DMS153 (cell line): Measurements from ENCODE around the gene SNRPA1.
"Not testable (repeated sequence)": the region's sequence is repeated elsewhere in the genome, so short reads cannot be mapped to it uniquely, and the experiment has no call there.

Experiments
- DNase-seq: peaks from one replicate; lab custom pipeline; 2025; lab: John Stamatoyannopoulos, UW

Gene SNRPA1

DNA sequence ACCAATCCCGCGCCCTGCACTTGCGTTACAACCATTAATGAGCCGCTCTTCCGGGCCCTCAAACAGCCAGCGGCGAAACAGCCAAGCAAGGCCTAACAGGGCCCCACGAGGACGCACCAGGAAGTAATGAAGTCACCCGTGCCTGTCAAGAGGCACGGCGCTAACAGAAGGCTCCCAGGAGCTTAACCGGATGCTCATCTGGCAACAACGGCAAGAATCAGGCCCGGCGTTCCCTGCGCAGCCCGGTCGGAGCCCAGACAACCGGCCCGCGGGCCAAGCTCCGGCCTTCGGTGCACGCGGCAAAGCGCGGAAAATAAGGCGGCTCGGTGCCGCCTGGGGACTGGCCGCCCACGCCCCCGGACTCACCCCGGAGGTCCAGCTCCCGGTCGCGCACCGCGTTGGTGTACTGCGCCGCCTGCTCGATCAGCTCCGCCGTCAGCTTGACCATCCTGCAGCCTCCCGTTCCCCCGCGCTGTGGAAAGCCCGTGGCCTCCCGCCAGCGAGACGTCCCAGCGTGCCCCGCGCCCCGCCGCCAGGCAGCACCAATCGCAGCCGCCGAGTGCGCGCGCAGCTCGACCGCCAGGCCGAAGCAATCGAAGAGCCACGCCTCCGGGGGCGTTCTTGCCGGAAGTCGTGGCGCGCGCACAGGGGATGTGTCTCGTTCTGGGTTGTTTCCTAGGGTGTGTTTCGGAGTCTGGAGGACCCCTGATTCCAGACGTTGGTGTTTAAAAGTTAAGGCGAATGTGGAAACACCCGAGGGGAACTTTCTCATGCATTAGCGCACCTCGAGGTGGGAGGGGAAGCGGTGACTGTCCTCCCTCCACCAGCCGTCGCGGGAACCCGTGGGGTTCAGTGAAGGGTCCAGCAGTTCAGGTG is at the start of gene SNRPA1:
Gene SNRPA1 (minus strand): TSS at position 518 of the 876 bp plus-strand sequence. CDS start 70 bp downstream, at position 448.
- DNase-seq: peak; percentile 55

DNA sequence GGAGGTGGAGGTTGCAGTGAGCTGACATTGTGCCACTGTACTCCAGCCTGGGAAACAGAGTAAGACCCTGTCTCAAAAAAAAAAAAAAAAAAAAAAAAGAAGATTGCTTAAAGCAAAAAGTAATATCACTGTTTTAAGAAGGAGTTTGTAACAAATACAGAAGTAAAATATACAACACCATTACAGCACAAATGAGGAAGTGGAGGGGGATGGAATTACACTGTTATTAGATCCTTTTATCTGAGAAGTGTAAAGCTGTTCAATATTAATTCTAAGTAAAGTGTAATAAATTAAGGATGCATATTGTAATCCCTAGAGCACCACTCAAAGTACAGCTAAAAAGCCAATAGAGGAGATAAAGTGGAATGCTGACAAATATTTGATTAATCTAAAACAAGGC is 47.0 kb upstream of the SNRPA1 start:
- no peak for DNase-seq

DNA sequence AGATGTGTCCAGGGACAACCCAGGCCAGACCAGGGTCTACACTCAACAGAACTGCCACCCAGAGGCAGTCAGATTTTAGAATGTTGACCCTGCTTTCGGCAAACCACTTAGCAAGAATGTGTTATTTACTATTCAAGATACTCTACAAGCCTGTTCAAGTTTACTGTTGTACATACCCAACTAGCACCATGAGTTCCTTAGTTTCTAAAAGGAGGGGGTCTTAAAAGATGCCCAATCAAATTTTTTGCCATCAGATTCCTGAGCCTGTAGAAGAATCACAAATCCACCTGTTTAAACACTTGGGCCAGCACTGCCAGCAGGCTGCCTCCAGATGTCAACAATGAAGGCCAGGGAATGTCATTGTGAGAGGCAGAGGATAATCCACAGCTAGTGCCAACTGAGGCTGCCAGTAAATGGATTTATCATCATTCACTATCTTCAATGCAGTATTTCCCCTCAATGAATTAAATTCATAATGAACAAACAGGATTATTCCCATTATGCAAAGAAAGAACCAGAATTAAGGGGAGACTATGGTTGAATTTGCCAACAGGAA is 43.5 kb upstream of the SNRPA1 start:
- no peak for DNase-seq

DNA sequence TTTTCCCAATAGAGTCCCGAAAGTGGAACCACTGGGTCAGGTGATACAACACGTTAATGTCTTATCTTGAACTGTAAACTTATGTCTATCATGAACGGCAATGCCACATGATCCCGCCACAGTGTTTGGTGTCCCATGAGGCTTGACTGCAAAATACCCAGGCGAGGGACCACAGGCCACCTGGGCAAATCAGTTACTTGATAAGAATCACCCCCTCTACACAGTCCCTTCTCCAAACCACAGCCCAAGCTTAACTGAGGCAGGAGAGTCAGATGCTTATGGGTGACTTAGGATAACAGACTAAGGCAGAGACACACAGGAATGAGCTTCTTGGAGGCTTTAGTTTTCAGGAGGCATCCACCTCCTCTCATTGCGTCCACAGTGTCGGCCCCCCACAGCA is 42.9 kb upstream of the SNRPA1 start:
- no peak for DNase-seq

DNA sequence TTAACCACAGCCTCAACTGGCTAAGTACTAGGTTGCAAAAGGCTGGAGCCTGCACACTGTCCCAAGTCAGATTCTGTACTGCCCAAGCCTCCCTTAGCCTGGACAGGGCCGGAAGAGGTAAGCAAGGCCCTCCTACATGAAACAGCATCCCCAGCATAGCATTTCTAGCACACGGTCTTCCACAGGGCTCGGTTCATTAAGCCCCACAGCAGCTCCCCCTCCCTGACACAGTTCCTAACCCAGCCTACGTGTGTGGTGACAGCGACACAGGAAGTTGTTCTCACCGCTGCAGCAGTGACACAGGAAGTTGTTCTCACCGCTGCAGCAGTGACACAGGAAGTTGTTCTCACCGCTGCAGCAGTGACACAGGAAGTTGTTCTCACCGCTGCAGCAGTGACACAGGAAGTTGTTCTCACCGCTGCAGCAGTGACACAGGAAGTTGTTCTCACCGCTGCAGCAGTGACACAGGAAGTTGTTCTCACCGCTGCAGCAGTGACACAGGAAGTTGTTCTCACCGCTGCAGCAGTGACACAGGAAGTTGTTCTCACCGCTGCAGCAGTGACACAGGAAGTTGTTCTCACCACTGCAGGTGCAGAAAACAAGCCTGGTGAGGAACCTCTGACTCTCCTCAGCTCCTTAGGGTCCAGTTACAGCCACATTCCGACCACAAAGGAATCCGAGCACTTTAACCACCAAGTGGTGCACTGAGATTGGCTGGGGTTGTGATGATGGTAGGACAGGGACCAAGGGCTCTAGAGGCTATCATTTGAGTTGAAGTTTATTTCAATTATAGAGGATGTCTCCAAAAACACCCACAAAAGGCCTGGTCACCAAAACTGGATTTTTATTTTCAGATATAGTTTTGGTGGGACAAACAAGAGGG is 39.1 kb upstream of the SNRPA1 start:
- not testable (repeated sequence) for DNase-seq

DNA sequence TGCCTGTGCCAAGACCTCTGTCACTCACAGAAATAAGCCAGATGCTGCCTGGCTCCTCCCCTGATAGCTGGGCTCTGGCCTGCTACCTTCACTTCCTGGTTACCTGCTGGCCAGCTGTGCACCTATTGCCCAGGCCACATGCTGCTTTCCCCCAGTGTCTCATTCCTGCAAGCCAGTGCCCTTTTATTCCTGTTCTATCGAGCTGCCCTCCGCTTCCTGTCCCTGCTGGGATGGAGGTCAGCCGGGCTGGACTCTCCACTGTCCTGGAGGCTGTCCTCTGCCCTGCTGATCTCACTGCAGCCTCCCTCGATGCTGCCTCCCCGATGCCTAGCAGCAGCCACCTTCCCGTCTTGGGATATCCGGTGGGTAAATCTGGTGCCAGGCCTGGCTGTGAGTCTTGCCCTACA is 37.0 kb upstream of the SNRPA1 start:
- DNase-seq: no peak

DNA sequence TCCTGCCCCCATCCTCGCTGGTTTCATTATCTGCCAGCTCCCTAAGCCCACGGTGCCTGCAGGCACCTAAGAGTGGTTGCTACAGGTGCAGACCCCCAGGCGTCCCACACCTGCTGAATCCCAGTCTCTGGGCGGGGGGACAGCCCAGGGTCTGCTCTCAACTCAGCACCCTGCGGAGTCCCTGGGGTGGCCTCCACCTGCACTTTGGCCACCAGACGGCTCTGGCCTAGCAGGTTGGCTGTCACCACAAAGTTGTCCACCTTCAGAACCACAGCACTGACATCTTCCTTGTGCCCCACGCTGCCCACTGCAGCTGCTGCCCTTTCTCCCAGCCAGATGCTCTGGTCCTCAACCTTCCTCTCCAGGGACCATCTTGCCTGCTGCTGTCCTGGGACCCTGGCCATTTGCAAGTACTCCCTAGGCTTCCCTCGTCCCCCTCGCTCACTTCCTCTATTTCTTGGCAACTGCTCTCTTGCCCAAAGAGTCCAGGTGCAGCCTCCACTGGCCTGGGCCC is 34.9 kb upstream of the SNRPA1 start:
- DNase-seq: no peak

DNA sequence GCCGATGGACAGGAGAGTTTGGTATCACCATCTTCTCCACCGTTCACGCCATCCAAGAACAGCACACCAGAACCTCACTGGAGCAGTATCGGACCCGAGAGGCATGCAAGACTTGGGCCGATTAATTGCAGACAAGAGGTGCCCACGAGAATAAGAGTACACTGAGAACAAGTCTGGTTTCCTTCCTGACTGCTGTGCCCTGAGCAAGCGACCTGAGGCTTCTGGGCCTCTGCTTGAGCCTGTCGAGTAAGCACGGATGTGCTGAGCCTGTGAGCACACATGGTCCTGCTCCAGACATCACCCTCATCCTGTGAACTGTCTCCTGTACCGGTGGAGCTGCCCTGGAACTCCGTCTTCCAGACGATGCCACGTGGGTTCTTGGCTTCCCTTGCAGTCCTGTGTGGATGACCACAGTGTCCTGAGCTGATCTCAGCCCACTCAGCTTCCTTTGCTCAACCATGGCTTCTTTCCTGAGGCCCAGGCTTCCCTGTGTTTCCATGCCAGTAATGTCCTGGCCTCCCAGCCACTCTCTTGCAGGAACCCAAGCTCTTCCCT is 34.3 kb upstream of the SNRPA1 start:
- no peak for DNase-seq

DNA sequence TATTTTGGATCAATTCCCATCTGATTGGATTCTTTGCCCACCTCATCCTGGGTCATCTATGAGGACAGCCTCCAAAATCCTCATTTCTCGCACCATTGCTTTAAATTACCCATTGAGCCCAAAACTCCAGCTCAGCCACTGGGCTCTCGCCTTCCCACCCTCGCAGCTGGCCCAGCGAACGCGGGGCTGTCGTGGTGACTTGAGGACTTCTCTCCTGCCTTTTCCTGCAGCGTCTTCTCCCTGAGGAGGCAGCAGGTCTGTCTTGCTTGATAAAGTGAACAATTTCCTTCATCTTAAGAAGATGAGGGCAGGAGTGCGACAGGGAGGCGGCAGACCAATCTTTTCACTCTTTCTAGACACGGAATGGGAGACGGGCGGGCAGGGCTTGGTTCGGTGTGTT is 33.0 kb upstream of the SNRPA1 start:
- no peak for DNase-seq

DNA sequence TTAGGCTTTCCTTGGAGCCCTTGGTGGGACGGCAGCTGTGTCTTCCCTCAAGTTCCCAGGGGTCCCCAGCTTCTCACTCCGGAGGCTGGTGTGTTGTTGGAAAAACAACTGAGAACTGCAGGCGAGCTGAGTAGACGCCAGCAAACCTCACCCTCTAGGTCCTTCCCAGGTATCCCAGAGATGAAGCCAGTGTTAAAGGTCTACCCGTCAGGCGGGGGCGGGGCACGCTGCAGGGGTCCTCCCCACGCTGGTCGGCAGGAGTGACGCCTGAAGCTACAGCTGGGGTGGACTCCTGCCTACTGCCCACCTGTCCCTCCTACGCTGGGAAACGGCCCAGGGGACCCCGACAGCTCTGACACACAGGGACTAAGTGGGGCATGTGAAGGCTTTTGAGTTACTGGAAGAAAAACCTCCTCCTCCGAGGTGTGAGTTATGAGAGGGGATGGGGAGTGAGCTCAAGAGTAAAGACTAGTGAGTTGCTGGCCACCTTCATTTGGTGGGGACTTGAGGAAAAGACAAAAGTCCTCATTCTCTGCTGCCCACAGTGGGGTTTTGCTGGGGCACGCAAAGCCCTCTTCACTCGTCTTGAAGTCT is 32.2 kb upstream of the SNRPA1 start:
- DNase-seq: no peak

DNA sequence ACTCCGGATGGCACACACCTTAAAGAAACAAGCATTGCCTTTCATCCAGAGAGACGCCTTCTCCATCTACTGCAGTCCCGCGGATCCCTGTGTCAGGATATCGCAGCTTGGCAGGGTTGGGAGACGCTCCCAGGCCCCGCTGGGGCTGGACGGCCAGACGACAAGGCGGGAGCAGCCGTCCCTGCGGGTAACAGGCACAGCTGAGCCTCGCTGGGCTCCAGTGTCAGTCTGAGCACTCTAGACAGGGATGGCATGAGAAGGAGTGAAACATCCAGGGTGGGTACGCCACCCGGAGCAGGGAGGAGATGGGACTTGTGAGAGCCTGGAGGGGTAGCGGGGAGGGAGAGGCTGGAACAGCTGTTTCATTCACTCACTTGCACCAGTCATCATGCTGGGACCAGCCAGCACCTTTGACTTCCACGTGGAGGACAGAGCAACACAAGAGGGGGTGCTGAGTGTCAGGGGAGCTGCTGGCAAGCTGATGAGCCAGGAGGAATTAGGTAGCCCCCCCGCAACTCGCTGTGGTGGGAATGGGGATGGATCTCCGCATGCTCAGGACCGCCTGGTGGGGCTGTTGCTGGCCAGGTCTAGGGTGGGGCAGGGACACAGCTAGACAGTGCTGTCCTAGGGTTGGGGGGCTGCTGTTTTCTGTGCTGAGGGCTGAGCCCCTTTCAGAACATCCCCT is 31.6 kb upstream of the SNRPA1 start:
- DNase-seq: no peak

DNA sequence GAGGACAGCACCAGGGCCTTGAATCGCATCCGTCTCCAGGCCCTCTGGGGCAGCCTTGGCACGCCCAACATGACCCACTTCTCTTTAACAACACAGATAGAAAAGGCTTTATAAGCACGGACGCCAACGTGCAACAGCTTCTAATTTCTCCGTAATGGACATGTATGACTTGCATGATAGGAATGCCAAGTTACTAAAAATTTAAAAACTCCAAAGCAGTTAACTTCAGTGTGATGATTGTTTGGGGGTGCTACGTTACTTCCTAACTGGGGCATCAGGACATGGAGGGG is 30.9 kb upstream of the SNRPA1 start:
- no peak for DNase-seq

DNA sequence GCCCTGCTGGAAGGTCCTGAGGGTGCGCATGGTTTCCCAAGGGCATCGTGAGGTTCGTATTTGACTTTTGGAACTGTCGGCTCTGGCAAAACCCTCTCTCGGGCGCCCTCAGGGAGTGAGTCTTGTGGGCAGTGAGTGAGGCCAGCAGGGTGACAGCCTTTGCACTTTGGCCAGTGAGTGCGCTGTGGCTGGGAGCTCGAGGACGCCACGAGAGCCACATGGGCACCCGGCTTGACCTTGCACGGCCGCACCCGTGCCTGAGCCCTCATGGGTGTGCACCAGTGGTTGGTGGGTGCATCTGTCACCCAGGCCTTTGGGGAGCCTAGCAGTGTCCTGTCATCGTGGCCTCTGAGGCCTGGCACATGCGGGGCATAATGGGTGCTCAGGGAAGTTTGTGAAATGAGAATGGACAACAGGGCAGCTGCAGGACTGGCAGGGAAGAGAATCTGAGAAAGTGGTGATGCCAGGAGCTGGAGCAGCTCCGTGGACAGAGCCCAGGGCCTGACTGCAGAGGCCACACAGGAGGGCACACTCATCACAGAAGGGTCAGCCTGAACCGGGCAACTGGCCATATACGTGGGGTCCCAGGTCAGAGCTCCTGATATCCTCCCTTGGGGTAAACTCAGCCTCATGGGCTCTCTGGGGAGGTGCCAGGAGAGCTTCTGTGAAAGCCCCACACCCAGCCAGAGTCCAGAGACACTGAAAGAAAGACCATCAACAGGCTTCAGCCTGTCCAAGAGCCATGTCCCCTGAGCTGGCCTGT is 30.4 kb upstream of the SNRPA1 start:
- DNase-seq: no peak

DNA sequence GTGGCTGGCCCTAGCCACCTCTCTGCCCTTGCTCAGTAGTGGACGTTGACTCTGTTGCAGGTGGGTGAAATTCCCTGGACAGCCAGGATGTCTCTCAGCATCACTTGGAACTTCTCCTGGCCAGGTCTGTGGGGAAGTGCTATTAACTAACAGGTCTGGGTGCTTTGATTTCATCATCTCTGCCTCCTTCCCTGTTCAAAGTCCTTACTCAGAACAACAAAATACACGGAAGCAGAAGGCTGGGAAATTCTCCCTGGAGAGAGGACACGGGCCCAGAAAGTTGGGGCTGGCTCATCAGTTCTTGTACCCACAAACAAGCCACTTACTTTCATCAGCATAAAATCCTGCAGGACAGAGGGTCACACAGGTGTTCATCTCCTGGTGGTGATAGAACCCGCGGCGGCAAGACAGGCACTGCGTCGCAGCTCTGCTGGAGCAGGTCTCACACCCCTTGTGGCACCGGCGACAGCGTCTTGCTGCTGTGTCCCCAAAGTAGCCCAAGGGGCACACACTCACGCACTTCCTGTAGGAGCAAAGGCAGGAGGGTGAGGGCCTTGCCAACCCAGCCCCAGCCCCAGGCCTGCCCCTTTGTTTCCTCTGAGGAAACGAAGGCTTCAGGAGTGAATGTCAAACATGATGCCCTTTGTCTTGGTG is 29.6 kb upstream of the SNRPA1 start:
- DNase-seq: no peak

DNA sequence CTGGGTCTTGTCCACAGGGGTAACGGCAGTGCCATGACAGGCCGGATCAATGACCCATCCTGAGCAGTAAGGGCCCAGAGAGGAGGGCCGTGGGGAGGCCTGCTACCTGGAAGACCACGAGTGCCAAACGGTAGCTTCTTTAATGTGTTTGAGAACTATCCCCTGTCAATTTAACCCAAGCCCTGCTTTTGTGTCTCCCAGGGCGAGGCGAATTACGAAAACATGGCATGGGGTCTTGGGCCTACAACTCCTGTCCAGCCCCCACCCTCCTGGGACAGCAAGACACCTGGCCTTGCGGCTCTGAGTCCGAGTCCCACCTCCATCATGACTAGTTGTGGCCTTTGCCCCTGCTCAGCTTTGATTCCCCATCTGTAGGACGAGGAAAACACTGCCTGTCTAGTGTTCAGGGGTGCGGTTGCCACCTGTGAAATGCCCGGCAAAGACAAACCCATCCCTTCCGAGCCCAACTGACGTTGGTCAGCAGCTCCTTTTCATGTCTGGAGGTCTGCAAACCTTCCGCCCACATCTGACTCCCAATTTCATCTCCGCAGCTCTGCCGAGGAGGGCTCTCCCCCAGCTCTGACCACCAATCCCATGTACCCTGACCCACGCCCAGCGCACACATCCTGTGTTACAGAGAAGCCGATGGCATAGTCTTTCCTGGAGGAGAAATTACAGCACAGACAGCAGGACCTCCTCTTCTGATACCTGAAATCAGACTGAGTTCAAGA is 28.9 kb upstream of the SNRPA1 start:
- no peak for DNase-seq

DNA sequence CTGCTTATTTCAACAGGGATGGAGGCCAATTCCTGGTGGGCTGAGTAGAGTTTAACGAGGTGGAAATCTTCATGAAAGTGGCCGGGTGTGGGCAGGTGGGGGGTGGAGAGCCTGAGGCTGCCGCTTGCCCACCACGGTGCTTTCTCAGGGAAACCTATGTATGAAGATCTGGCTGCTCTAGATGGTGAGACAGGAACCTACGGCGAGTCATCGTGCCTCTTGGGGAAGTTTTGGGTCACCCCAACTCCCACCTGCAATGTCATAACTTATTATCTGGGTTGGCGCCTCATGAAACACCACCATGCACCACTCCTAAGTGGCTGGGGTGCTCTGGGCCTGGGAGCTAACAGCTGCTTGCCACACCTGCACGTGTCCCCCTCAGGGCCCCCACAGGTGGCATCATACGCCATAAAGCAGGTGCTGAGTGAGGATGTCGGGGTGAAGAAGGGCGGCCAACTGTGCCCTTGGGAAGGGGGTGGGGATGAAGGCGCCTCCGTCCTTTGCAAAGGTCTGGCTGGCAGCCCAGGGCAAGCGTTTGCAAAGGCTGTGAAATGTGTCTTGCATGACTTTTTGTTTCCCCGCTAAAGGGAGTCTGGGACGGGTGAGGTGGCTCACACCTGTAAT is 27.9 kb upstream of the SNRPA1 start:
- no peak for DNase-seq

DNA sequence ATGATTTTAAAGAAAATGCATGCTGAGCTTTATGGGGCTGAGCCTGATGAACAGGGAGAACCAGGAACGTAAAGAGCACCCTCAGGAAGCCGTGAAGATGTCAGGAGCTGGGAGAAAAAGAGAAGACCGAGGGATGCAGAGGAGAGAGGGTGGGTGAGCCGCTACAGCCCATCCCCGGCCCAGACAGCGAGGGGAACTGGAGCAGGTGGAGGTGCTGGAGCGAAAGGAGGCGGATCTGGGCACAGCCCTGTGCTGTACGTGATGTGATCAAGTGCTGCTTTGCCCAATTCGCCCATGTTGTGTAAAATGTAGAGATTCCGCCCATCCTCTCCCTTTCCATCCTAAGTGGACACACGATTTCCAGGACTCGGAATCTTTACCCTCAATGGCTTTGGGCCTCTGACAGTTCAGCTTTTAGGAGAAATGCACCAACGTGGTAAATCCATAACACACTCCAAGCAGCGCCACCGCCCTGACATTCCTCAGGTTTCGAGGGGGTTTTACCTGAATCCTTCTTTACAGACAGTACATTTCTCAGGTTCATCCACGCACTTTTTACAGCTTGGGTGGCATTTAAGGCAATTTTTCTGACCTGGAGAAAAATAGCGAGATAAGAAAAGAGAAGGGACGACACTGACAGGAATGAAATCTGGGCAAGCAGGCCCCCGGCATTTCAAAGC is 27.1 kb upstream of the SNRPA1 start:
- DNase-seq: no peak

DNA sequence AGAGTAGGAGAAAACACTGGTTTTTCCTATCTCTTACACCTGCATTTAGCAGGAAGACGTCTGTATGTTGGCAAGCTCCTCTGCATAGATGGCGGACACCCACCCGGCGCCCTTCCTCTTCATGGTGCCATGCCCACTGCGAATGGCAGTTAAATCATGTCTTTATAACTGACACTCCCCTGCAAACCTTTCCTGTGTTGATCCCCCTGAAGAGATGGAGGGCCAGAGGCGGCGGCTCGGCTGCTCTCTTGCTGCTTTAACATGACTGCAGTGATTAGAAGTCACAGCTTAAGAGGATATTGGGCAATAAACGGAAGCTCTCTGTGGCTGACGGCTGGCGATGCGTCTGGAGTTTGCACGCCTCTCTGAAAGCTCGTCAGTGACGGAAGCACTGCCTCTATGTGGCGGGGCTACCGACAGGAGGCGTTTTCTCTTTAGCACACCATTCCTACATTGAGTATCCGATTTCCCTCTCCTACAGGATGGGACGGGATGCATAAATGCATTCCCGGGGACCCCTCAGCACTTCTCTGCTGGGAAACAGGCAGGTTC is 25.5 kb upstream of the SNRPA1 start:
- peak; percentile 1 for DNase-seq
